ENCODE results near the gene GADD45GIP1.
"Not testable (repeated sequence)": the region's sequence is repeated elsewhere in the genome, so short reads cannot be mapped to it uniquely, and the experiment has no call there.

Gene GADD45GIP1

DNA sequence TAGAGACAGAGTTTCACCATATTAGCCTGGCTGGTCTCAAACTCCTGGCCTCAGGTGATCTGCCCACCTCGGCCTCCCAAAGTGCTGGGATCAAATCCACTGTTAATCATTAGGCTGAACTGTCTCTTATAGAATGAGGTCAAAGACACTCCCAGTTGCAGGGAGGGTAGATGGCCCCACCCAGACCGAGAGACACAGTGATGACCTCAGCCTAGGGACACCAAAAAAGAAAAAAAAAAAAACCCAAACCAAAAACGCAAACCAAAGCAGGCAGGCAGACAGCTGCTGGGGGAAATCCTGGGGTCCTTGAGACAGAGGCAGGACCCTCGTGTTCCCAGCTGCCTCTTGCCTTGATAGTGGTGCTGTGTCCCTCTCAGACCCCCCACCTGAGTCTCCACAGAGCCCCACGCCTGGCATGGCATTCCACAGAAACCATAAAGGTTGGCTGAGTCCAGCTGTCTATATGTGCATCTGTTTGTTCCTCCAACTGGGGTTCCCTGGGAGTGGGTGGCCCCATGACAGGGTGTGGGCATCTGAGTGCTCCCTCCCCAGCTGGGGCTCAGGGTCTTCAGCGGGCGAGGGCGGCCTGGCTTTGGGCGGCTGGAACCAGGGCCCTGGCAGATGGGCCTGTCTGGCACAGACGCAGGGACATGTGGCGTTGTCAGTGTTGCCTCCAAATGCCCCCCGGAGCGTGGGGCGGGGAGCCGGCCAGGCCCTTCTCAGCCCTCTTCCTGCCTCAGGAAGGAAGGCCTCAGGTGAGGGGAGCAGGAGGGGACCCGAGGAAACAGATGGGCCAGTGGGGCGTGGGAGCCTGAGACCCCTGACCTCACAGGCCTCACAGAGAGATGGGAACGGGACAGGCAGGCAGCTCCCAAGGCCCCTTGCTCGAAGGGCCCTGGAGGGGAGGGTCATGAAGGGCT lies 17.5 kb upstream of the GADD45GIP1 start:
- no peaks in the 10 kb centered on the region for H3K4me1 ChIP-seq (ENCODE audit: control insufficient read depth, insufficient read depth, low read length, unreplicated experiment)
- no peaks in the 10 kb centered on the region for H3K79me2 ChIP-seq (ENCODE audit: control insufficient read depth, insufficient read depth, low read length, unreplicated experiment)
- H3K27ac ChIP-seq (ENCODE audit: low read depth, low read length), result no peak overlapping the region
- no peaks in the 10 kb centered on the region for H3K36me3 ChIP-seq (ENCODE audit: insufficient read depth, low read length)
- no peak overlapping the region for H2AFZ ChIP-seq (ENCODE audit: low read length, unreplicated experiment)
- no peaks in the 10 kb centered on the region for H3K27me3 ChIP-seq (ENCODE audit: insufficient read depth, low read length)
- no peak overlapping the region for H3K4me3 ChIP-seq (ENCODE audit: low read depth, low read length)

DNA sequence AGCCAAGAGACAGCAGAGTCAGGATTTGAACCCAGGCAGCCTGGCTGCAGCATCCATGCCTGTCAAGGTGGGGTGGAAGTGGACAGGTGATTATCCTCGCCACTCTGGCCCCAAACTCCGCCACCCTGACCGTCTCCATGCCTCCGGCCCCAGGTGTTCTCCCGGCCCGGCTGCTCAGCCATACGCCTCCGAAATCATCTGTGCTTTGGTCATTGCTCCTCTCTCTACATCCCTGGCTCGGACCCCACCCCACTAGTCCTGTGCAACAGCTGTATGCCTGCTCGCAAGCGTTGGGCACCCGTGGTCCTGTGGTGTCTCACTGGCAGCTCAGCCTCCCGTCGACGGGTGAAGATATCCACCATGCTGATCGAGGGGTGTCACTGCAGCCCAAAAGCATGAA lies 16.2 kb upstream of the GADD45GIP1 start:
- Histone ChIP-seq H3K36me3 (ENCODE audit: insufficient read depth, low read length) (no peaks in the 10 kb centered on the region), H2AFZ (ENCODE audit: low read length, unreplicated experiment) (no peak overlapping the region), H3K4me1 (ENCODE audit: control insufficient read depth, insufficient read depth, low read length, unreplicated experiment) (no peaks in the 10 kb centered on the region), H3K27me3 (ENCODE audit: insufficient read depth, low read length) (no peaks in the 10 kb centered on the region), H3K79me2 (ENCODE audit: control insufficient read depth, insufficient read depth, low read length, unreplicated experiment) (no peaks in the 10 kb centered on the region), H3K4me3 (ENCODE audit: low read depth, low read length) (no peak overlapping the region), H3K27ac (ENCODE audit: low read depth, low read length) (no peak overlapping the region)

DNA sequence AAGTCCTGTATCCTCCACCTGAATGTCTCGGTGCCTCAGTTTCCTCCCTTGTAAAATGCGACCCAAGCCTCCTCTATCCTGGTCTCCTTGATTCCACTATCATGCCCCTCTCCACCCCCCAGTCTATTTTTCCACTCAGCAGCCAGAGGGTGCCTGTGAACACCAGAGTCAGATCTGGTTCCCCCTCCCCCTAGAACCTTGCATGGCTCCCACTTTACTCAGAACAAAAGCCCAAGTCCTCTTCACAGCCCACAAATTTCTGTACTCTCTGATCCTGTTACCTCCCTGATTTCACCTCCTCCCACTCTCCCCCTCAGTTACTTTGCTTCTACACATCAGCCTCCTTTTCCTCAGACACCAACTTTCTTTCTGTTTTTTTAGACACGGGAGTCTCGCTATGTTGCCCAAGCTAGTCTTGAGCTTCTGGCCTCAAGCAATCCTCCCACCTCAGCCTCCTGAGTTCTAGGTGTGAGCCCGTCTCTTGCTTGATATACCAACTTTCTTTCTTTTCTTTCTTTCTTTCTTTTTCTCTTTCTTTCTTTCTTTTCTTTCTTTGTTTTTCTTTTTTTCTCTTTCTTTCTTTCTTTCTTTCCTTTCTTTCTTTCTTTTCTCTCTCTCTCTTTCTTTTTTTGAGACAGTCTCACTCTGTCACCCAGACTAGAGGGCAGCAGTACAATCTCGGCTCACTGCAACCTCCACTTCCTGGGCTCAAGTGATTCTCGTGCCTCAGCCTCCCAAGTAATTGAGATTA lies 13.2 kb upstream of the GADD45GIP1 start:
- no peaks in the 10 kb centered on the region for H3K79me2 ChIP-seq (ENCODE audit: control insufficient read depth, insufficient read depth, low read length, unreplicated experiment)
- H2AFZ ChIP-seq (ENCODE audit: low read length, unreplicated experiment), result no peak overlapping the region
- H3K4me1 ChIP-seq (ENCODE audit: control insufficient read depth, insufficient read depth, low read length, unreplicated experiment), result no peaks in the 10 kb centered on the region
- no peaks in the 10 kb centered on the region for H3K27me3 ChIP-seq (ENCODE audit: insufficient read depth, low read length)
- H3K27ac ChIP-seq (ENCODE audit: low read depth, low read length), result no peak overlapping the region
- no peaks in the 10 kb centered on the region for H3K36me3 ChIP-seq (ENCODE audit: insufficient read depth, low read length)
- H3K4me3 ChIP-seq (ENCODE audit: low read depth, low read length), result no peak overlapping the region

DNA sequence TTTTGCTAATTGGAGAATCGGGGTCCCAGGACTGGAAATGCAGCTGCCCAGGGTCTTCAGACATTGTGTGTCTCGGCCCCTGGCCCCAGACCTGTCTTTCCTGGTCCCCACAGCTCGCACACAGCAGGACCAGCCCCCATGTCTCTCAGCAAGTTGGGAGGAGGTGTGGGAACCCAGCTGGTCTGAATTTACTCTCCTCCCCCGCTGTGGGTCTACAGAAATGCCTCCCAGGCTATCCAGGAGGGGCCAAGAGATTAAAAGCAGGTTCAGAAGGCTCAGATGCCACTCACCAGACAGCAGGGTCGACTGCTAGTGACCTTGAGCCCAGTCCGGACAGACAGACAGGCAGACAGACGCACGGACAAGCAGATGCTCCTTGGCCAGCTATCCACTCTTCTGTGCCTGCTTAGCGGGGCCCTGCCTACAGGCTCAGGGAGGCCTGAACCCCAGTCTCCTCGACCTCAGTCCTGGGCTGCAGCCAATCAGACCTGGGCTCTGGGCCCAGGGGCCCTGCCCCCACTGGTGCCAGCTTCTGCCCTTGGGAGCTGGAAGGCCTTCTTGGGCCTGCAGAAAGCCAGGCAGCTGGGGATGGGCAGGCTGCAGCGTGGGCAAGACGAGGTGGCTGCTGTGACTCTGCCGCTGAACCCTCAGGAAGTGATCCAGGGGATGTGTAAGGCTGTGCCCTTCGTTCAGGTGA lies 12.4 kb upstream of the GADD45GIP1 start, which contains the start of gene DAND5:
TSS of gene DAND5 (plus strand) at position 285 of the 697 bp plus-strand sequence. CDS start at position 370, 85 bp downstream.
- Histone ChIP-seq H3K79me2 (ENCODE audit: control insufficient read depth, insufficient read depth, low read length, unreplicated experiment) (no peaks in the 10 kb centered on the region), H3K27me3 (ENCODE audit: insufficient read depth, low read length) (no peaks in the 10 kb centered on the region), H3K4me3 (ENCODE audit: low read depth, low read length) (no peak within 1 kb of the TSS), H2AFZ (ENCODE audit: low read length, unreplicated experiment) (no peak within 1 kb of the TSS), H3K36me3 (ENCODE audit: insufficient read depth, low read length) (no peaks in the 10 kb centered on the region), H3K4me1 (ENCODE audit: control insufficient read depth, insufficient read depth, low read length, unreplicated experiment) (no peaks in the 10 kb centered on the region), H3K27ac (ENCODE audit: low read depth, low read length) (no peak within 1 kb of the TSS)

DNA sequence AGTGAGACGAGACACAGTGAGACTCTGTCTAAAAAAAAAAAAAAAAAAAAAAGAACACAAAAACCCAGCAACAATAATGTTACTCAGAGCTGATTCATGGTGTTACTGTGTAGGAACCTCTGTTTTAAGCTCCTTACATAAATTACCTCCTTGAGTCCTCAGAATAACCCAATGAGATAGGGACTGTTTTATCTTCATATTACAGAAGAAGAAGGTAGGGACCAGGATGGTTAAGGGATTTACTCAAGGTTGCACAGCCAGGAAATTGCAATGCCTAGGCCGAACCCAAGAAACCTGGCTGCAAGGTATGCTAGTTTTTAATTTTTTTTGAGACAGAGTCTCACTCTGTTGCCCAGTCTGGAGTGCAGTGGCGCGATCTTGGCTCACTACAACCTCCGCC lies 10.9 kb upstream of the GADD45GIP1 start:
- Histone ChIP-seq H2AFZ (ENCODE audit: low read length, unreplicated experiment) (no peak overlapping the region), H3K36me3 (ENCODE audit: insufficient read depth, low read length) (no peaks in the 10 kb centered on the region), H3K27ac (ENCODE audit: low read depth, low read length) (no peak overlapping the region), H3K4me3 (ENCODE audit: low read depth, low read length) (no peak overlapping the region), H3K4me1 (ENCODE audit: control insufficient read depth, insufficient read depth, low read length, unreplicated experiment) (no peaks in the 10 kb centered on the region), H3K79me2 (ENCODE audit: control insufficient read depth, insufficient read depth, low read length, unreplicated experiment) (no peaks in the 10 kb centered on the region), H3K27me3 (ENCODE audit: insufficient read depth, low read length) (no peaks in the 10 kb centered on the region)

DNA sequence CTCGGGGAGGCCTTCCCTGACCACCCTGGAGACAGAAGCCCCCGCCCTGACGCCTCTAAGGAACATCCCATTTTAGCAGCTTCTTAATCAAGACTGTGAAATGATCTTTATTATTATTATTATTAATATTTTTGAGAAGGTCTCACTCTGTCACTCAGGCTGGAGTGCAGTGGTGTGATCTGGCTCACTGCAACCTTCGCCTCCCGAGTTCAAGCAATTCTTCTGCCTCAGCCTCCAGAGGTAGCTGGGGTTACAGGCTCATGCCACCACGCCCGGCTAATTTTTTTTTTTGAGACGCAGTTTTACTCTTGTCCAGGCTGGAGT lies 8.8 kb upstream of the GADD45GIP1 start:
- H3K27ac ChIP-seq (ENCODE audit: low read depth, low read length), result no peak overlapping the region
- no peaks in the 10 kb centered on the region for H3K36me3 ChIP-seq (ENCODE audit: insufficient read depth, low read length)
- H2AFZ ChIP-seq (ENCODE audit: low read length, unreplicated experiment), result peak overlapping the region; percentile 100
- no peaks in the 10 kb centered on the region for H3K4me1 ChIP-seq (ENCODE audit: control insufficient read depth, insufficient read depth, low read length, unreplicated experiment)
- H3K79me2 ChIP-seq (ENCODE audit: control insufficient read depth, insufficient read depth, low read length, unreplicated experiment), result no peaks in the 10 kb centered on the region
- H3K4me3 ChIP-seq (ENCODE audit: low read depth, low read length), result peak overlapping the region; percentile 84
- no peaks in the 10 kb centered on the region for H3K27me3 ChIP-seq (ENCODE audit: insufficient read depth, low read length)

DNA sequence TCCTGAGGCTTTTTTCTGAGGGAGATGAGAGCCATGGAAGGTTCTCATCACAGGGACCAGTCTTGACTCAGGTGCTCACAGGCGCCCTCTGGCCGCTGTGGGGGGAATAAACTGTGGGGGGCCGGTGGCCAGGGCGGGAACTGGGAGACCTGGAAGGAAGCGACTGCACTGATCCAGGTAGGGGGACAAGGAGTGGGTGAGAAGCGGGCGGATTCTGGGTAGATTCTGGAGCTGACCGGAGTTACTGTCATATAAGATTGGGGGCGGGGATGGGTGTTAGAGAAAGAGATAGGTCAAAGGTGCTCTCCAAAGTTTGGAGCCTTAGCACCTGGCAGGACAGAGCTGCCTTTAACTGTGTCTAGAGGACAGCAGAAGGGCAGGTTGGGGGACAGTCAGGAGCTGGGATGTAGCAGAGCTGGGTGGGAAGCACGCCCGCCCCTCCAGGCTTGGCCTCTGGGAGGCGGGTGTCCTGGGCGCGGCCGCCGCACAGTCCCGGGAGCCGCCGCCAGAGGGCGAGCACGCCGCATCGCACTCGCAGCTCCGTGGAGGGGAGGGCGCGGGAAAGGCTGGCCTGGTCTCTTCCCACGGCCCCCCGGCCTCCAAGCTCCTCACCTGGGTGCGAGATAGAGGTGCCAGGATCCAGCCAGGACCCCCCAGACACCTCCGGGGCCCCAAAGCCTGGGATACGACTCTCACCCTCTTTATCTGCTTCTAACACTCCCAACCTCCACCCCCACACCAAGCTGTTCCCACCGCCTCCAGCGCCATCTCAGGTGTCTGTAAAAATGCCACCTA lies 8.2 kb upstream of the GADD45GIP1 start:
- Histone ChIP-seq H3K4me1 (ENCODE audit: control insufficient read depth, insufficient read depth, low read length, unreplicated experiment) (no peaks in the 10 kb centered on the region), H3K27ac (ENCODE audit: low read depth, low read length) (peak overlapping the region; percentile 39; the same call in 1 of the 2 replicates), H3K36me3 (ENCODE audit: insufficient read depth, low read length) (no peaks in the 10 kb centered on the region), H2AFZ (ENCODE audit: low read length, unreplicated experiment) (peak overlapping the region; percentile 100), H3K79me2 (ENCODE audit: control insufficient read depth, insufficient read depth, low read length, unreplicated experiment) (no peaks in the 10 kb centered on the region), H3K4me3 (ENCODE audit: low read depth, low read length) (peak overlapping the region; percentile 84), H3K27me3 (ENCODE audit: insufficient read depth, low read length) (no peaks in the 10 kb centered on the region)

DNA sequence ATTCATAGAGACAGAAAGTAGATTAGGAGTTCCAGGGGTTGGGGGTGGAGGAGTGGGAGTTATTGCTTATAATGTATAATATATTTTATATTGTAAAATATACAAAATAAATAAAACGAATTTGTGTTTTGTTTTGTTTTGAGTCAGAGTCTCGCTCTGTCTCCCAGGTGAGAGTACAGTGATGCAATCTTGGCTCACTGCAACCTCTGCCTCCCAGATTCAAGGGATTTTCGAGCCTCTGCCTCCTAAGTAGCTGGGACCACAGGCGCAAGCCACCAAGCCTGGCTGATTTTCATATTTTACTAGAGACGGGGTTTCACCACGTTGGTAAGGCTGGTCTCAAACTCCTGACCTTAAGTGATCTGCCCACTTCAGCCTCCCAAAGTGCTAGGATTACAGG lies 2.5 kb upstream of the GADD45GIP1 start:
- Histone ChIP-seq H3K79me2 (ENCODE audit: control insufficient read depth, insufficient read depth, low read length, unreplicated experiment) (peaks cover 29% of the 10 kb centered on the region), H3K4me1 (ENCODE audit: control insufficient read depth, insufficient read depth, low read length, unreplicated experiment) (peaks cover 14% of the 10 kb centered on the region), H3K27me3 (ENCODE audit: insufficient read depth, low read length) (no peaks in the 10 kb centered on the region), H3K27ac (ENCODE audit: low read depth, low read length) (no peak overlapping the region), H3K4me3 (ENCODE audit: low read depth, low read length) (no peak overlapping the region), H2AFZ (ENCODE audit: low read length, unreplicated experiment) (no peak overlapping the region), H3K36me3 (ENCODE audit: insufficient read depth, low read length) (no peaks in the 10 kb centered on the region)

DNA sequence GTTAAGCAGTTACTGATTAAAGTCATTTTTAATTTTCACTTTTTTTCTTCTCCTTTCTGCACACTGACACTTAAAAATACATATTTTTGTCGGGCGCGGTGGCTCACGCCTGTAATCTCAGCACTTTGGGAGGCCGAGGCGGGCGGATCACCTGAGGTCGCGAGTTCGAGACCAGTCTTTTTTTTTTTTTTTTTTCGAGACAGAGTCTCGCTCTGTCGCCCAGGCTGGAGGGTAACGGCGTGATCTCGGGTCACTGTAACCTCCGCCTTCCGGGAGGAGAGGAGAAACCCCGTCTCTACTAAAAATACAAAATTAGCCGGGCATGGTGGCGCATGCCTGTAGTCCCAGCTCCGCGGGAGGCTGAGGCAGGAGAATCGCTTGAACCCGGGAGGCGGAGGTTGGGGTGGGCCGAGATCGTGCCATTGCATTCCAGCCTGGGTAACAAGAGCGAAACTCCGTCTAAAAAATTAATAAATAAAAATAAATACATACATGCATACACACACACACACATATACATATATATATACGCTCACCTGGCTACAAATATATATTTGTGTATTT lies 448 bp upstream of the GADD45GIP1 start:
- H3K79me2 ChIP-seq (ENCODE audit: control insufficient read depth, insufficient read depth, low read length, unreplicated experiment), result peaks cover 35% of the 10 kb centered on the region
- H3K4me3 ChIP-seq (ENCODE audit: low read depth, low read length), result peak overlapping the region; percentile 88
- peak overlapping the region; percentile 100 for H3K27ac ChIP-seq (ENCODE audit: low read depth, low read length)
- H2AFZ ChIP-seq (ENCODE audit: low read length, unreplicated experiment), result peak overlapping the region; percentile 59
- not testable (repeated sequence) for H3K36me3 ChIP-seq (ENCODE audit: insufficient read depth, low read length); H3K27me3 ChIP-seq (ENCODE audit: insufficient read depth, low read length)
- H3K4me1 ChIP-seq (ENCODE audit: control insufficient read depth, insufficient read depth, low read length, unreplicated experiment), result peaks cover 32% of the 10 kb centered on the region

DNA sequence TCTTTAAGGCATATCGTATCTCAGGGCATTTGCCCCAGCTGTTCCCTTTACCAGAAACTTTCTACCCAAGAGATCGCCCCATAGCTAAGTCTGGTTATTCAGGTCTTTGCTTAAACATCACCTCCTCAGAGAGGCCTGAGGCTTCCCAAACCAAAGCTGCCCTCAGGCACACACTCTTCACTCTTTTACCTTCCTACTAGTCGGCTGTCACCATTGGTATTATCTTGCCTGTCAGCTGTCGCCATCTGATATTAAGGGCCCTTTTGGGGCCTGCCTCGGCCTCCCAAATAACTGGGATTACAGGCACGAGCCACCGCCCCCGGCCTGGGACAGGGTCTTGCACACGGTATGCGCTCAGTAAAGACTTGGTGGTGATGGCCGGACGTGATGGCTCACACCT lies 1.0 kb downstream of the GADD45GIP1 start:
- Histone ChIP-seq H3K4me1 (ENCODE audit: control insufficient read depth, insufficient read depth, low read length, unreplicated experiment) (peaks cover 41% of the 10 kb centered on the region), H3K79me2 (ENCODE audit: control insufficient read depth, insufficient read depth, low read length, unreplicated experiment) (peaks cover 37% of the 10 kb centered on the region), H2AFZ (ENCODE audit: low read length, unreplicated experiment) (no peak overlapping the region), H3K27me3 (ENCODE audit: insufficient read depth, low read length) (no peaks in the 10 kb centered on the region), H3K27ac (ENCODE audit: low read depth, low read length) (peak overlapping the region; percentile 100), H3K36me3 (ENCODE audit: insufficient read depth, low read length) (no peaks in the 10 kb centered on the region), H3K4me3 (ENCODE audit: low read depth, low read length) (peak overlapping the region; percentile 88)
